ENCODE results near the gene EIF2D.

DNA sequence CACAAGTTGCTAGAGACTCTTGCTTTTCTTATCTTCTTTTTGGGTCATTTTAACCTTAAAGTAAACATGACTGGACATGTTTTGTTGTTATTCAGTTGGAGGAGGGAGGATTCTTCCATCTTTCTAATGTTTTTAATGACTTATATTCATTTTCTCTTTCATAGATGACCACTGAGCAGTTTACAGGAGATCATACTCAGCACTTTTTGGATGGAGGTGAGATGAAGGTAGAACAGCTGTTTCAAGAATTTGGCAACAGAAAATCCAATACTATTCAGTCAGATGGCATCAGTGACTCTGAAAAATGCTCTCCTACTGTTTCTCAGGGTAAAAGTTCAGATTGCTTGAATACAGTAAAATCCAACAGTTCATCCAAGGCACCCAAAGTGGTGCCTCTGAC, 35.0 kb upstream of the EIF2D start:
- TF ChIP-seq CTCF (IDR thresholded peaks at IDR 0.05; ENCODE audit: insufficient read depth, low read length, poor library complexity, severe bottlenecking) (no peak), EZH2phosphoT487 (conservative IDR thresholded peaks at IDR 0.05; ENCODE audit: low read length) (no peak)

Measured in SU-DHL-6 (cell line).